ENCODE measurements around the gene PKDCC.

The PKDCC gene

GRCh38 chr2:42094114-42094513, 46.3 kb downstream of the PKDCC start:
- Histone ChIP-seq H3K4me1 (ENCODE audit: low read length) (peaks cover 32% of the 10 kb centered on the region), H4K20me1 (ENCODE audit: insufficient read depth, low read length) (no peaks in the 10 kb centered on the region), H3K36me3 (replicated peaks; ENCODE audit: low read depth, low read length) (no peaks in the 10 kb centered on the region), H3K27me3 (ENCODE audit: low read depth, low read length) (peaks cover 42% of the 10 kb centered on the region), H3K4me3 (ENCODE audit: low read length) (no peak overlapping the region), H3K4me2 (ENCODE audit: low read length) (no peak overlapping the region), H3K9me3 (ENCODE audit: insufficient read depth, low read length) (no peaks in the 10 kb centered on the region), H3K79me2 (ENCODE audit: low read length) (no peaks in the 10 kb centered on the region), H3K9ac (ENCODE audit: low read length) (no peak overlapping the region), H3K27ac (ENCODE audit: low read length) (no peak overlapping the region), H2AFZ (ENCODE audit: low read depth, low read length) (no peak overlapping the region)
- no peak for TF ChIP-seq CTCF (IDR thresholded peaks at IDR 0.05; ENCODE audit: low read depth, low read length)
- no peak for TF ChIP-seq EZH2phosphoT487 (IDR thresholded peaks at IDR 0.05; ENCODE audit: low read depth)

- peaks cover 44% of the 10 kb centered on the region for H3K4me1 ChIP-seq (ENCODE audit: low read length)
- H2AFZ ChIP-seq (ENCODE audit: low read depth, low read length) = no peak overlapping the region
- peaks cover 29% of the 10 kb centered on the region for H3K27me3 ChIP-seq (ENCODE audit: low read depth, low read length)
- peaks cover 5% of the 10 kb centered on the region for H3K36me3 ChIP-seq (replicated peaks; ENCODE audit: low read depth, low read length)
- H3K4me3 ChIP-seq (ENCODE audit: low read length) = no peak overlapping the region
- H4K20me1 ChIP-seq (ENCODE audit: insufficient read depth, low read length) = no peaks in the 10 kb centered on the region
- no peaks in the 10 kb centered on the region for H3K79me2 ChIP-seq (ENCODE audit: low read length)
- TF ChIP-seq CTCF (IDR thresholded peaks at IDR 0.05; ENCODE audit: low read depth, low read length) (peak; percentile 90), EZH2phosphoT487 (IDR thresholded peaks at IDR 0.05; ENCODE audit: low read depth) (no peak)
- H3K9me3 ChIP-seq (ENCODE audit: insufficient read depth, low read length) = peaks cover 8% of the 10 kb centered on the region
- no peak overlapping the region for H3K4me2 ChIP-seq (ENCODE audit: low read length)
- H3K27ac ChIP-seq (ENCODE audit: low read length) = no peak overlapping the region
- no peak overlapping the region for H3K9ac ChIP-seq (ENCODE audit: low read length)
Measured at GRCh38 chr2:42095923-42096408, 48.1 kb downstream of the PKDCC start.

GRCh38 chr2:42096869-42097591, 49.2 kb downstream of the PKDCC start:
- Histone ChIP-seq H3K4me1 (ENCODE audit: low read length) (peaks cover 53% of the 10 kb centered on the region), H3K36me3 (replicated peaks; ENCODE audit: low read depth, low read length) (peaks cover 5% of the 10 kb centered on the region), H3K79me2 (ENCODE audit: low read length) (no peaks in the 10 kb centered on the region), H3K9ac (ENCODE audit: low read length) (no peak overlapping the region), H3K27ac (ENCODE audit: low read length) (peak overlapping the region; percentile 12; the same call in 1 of the 2 replicates), H3K4me3 (ENCODE audit: low read length) (peak overlapping the region; percentile 52), H3K4me2 (ENCODE audit: low read length) (peak overlapping the region; percentile 86), H3K27me3 (ENCODE audit: low read depth, low read length) (peaks cover 18% of the 10 kb centered on the region), H2AFZ (ENCODE audit: low read depth, low read length) (no peak overlapping the region), H3K9me3 (ENCODE audit: insufficient read depth, low read length) (peaks cover 8% of the 10 kb centered on the region), H4K20me1 (ENCODE audit: insufficient read depth, low read length) (no peaks in the 10 kb centered on the region)
- TF ChIP-seq EZH2phosphoT487 (IDR thresholded peaks at IDR 0.05; ENCODE audit: low read depth) = no peak
- no peak for TF ChIP-seq CTCF (IDR thresholded peaks at IDR 0.05; ENCODE audit: low read depth, low read length)

GRCh38 chr2:42098571-42099437, 51.0 kb downstream of the PKDCC start:
- Histone ChIP-seq H4K20me1 (ENCODE audit: insufficient read depth, low read length) (no peaks in the 10 kb centered on the region), H3K4me2 (ENCODE audit: low read length) (peak overlapping the region; percentile 56), H3K27me3 (ENCODE audit: low read depth, low read length) (peaks cover 3% of the 10 kb centered on the region; the same call in 1 of the 2 replicates), H3K4me1 (ENCODE audit: low read length) (peaks cover 71% of the 10 kb centered on the region), H3K36me3 (replicated peaks; ENCODE audit: low read depth, low read length) (peaks cover 5% of the 10 kb centered on the region), H3K27ac (ENCODE audit: low read length) (peak overlapping the region; percentile 48), H3K9me3 (ENCODE audit: insufficient read depth, low read length) (peaks cover 8% of the 10 kb centered on the region), H3K4me3 (ENCODE audit: low read length) (peak overlapping the region; percentile 19; the same call in 1 of the 2 replicates), H2AFZ (ENCODE audit: low read depth, low read length) (no peak overlapping the region), H3K9ac (ENCODE audit: low read length) (peak overlapping the region; percentile 50; the same call in 1 of the 2 replicates), H3K79me2 (ENCODE audit: low read length) (no peaks in the 10 kb centered on the region)
- no peak for TF ChIP-seq EZH2phosphoT487 (IDR thresholded peaks at IDR 0.05; ENCODE audit: low read depth)
- no peak for TF ChIP-seq CTCF (IDR thresholded peaks at IDR 0.05; ENCODE audit: low read depth, low read length)
